ENCODE measurements around the gene INO80.

DNA sequence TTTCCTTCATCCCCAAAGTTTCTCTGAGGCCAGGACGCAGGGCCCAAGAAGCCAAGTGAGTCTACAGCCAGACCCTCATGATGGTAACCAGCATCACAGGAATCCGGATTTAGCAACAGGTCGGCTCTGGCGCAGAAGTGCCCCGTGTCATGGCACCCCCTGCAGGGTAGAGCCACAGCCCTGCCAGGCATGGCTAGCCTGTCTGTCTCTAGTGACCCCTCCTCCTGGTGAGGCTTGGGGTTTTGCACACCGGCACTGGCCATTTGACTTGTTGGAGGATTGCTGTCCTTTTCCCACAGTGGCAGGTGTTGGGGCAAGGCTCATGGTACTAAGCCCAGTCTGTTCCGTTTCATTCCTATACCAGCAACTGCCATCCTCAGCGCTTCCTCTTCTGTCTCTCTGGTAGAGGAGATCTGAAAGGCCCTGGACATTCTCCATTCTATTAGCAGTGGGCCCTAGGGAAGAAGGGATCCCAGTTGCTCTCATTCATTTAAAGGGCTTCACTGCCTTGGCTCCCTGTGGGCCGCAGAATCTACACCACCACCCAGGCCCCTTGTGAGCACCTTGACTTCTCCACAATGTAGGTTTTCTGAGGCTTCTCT is 172.2 kb downstream of the INO80 start:
- TF ChIP-seq POLR2A (IDR thresholded peaks at IDR 0.05; ENCODE audit: low read depth, low read length), result no peak
- TF ChIP-seq, protein P1, sequence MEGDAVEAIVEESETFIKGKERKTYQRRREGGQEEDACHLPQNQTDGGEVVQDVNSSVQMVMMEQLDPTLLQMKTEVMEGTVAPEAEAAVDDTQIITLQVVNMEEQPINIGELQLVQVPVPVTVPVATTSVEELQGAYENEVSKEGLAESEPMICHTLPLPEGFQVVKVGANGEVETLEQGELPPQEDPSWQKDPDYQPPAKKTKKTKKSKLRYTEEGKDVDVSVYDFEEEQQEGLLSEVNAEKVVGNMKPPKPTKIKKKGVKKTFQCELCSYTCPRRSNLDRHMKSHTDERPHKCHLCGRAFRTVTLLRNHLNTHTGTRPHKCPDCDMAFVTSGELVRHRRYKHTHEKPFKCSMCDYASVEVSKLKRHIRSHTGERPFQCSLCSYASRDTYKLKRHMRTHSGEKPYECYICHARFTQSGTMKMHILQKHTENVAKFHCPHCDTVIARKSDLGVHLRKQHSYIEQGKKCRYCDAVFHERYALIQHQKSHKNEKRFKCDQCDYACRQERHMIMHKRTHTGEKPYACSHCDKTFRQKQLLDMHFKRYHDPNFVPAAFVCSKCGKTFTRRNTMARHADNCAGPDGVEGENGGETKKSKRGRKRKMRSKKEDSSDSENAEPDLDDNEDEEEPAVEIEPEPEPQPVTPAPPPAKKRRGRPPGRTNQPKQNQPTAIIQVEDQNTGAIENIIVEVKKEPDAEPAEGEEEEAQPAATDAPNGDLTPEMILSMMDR (IDR thresholded peaks at IDR 0.05; ENCODE audit: extremely low read depth in 1 of 2, insufficient read depth in 1 of 2, low read depth in 1 of 2, low read length in 2 of 2), result no peak

Data from endothelial cell of umbilical vein (primary cell).